Hematopoietic multipotent progenitor cell treated with erythropoietin and hydrocortisone succinate and interleukin-3 and kit ligand, for 6 days (in vitro differentiated cells): ENCODE results near the gene TBC1D22A.

Source experiments
- DNase-seq: peaks from one replicate; pipeline ENCODE4 v3.0.0-alpha.2; 2015

TBC1D22A gene

DNA sequence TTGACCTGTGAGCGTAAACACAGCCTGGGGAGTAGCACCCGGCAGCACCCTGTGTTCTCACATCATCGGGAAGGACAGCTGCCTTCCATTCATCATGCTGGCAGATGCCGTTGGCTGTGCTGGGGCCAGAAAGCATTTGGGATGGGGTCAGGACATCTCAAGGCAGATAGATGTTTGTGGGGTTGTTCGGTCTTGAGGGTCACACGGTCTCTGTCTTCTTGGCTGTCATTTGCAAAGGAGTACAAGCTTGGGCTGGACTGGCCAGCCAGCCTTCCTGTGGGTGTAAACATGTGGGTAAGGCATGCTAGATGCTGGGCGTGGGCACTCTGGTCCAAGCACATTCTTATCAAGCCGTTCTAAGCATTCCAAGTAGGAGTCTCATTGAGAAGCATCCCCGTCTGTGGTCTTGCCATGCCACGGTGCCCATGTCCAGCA lies 81.4 kb downstream of the TBC1D22A start:
- DNase-seq: no peak

- no peak for DNase-seq
These were observed 82.3 kb downstream of the TBC1D22A start for GRCh38 chr22:46844606-46845210.

DNA sequence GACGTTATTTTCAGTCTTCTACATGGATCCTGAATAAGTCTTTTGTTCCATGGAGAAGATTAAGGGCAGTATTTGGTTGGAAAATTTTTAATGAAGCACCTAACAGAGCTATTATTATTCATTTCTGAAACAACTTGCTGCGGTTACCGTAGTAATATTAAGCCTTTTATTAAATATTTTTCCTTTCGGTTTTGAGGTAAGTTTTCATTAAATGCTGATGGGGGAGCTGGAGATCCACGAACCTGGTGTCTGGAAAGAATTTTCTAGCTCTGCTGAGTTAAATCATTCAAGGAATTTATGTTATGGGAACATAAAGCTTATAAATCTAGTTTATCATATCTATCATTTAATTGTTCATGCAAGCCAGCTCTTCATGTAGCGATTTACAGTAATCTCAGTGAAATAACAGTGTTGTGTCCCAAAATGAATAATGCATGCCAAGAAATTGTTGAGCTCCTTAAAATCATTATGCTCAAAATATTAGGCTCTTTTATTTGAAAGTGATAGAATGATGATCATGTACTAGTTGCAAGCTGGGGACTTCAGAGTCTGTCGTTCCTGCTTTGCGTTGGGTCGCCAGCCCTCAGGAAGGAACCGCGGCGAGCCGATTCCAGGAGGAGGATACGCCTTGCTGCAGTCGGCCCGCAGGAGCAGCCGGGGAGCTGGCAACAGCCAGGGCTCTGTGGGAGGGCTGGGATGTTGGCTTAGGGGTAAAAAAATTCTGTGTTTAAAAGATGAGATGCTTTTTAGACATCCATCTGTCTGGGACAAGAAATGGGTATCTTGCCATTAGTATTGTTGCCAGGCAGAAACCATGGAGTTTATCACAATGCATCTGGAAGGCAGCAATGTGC lies 83.1 kb downstream of the TBC1D22A start:
- peak; percentile 6 for DNase-seq

DNA sequence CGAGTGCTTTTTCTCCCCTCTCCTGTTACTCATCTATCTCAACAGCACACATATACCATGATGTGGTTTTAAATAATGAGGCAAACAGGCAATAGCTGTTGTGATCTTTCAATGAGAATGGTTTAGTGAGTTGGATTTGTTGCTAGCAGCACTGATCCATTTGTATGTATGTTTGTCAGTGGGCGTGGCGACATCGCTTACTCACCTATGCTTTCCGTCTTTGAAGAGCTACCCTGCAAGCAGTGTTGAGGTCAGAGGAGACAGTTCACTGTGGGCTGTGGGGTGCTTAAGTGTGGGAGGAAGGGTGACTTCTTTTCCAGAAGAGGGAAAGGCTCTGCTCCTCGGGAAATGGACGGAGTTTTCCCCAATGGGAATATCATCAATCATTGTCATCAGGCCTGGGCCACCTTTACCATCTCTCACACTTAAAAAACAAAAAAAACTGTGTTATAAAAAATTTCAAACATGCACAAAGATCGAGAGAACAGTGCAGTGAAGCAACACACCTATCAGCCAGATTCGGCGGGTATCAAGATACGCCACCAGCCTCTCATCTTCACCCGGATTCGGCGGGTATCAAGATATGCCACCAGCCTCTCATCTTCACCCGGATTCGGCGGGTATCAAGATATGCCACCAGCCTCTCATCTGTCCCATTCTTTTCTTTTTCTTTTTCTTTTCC lies 83.8 kb downstream of the TBC1D22A start:
- no peak for DNase-seq

- no peak for DNase-seq
These were observed 84.4 kb downstream of the TBC1D22A start for GRCh38 chr22:46846832-46847355.

- DNase-seq: no peak
These were observed 85.7 kb downstream of the TBC1D22A start for GRCh38 chr22:46848197-46848596.

- DNase-seq: no peak
These were observed 86.7 kb downstream of the TBC1D22A start for GRCh38 chr22:46849101-46849500.

GRCh38 chr22:46849951-46850350 lies 87.5 kb downstream of the TBC1D22A start:
- DNase-seq: no peak

- no peak for DNase-seq
These were observed 88.9 kb downstream of the TBC1D22A start for GRCh38 chr22:46851311-46851710.

DNA sequence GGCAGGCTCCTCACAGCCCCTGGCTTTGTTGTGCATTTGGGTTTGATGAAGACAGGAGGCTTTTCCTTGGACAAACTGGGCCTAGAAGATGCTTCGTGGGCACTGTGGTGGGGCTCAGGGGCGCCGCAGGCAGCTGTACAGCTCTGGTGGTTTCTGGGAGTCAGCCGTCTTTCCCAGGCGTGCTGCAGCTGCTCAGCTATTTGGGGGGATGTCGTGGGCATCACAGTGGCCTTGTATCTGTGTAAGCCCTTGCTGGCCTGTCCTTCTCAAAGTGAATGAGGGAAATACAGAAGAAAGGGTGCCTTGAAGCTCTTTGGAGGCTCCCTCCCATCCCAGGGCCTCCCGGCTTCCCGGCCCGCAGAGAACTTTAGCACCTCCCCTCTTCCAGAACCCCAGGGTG lies 89.5 kb downstream of the TBC1D22A start:
- no peak for DNase-seq

DNA sequence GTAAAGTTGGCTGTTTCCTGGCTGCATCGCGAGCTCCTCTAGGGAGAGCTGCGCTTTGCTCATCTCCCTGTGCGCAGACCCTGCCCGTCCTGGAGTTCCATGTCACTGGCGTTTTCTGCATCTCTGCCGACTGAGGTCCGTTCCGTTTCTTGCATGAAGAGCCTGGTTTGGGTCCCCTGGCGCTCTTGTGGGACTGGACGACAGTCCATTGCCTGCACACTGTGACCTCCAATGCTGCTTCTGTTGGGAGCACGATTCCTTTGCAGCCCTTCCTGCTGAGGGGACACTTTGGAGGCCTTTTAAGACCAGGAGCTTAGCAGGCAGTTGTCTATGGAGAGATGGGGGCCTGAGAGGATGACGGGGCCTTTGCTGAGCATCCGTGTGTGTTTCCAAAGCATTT lies 90.3 kb downstream of the TBC1D22A start:
- no peak for DNase-seq

GRCh38 chr22:46853191-46853590 lies 90.7 kb downstream of the TBC1D22A start:
- no peak for DNase-seq

- DNase-seq: no peak
These were observed 91.8 kb downstream of the TBC1D22A start for GRCh38 chr22:46854125-46854870.

- no peak for DNase-seq
These were observed 93.2 kb downstream of the TBC1D22A start for GRCh38 chr22:46855681-46856080.

- DNase-seq: no peak
These were observed 94.2 kb downstream of the TBC1D22A start for GRCh38 chr22:46856661-46857060.

- DNase-seq: no peak
These were observed 94.9 kb downstream of the TBC1D22A start for GRCh38 chr22:46857142-46857884.

DNA sequence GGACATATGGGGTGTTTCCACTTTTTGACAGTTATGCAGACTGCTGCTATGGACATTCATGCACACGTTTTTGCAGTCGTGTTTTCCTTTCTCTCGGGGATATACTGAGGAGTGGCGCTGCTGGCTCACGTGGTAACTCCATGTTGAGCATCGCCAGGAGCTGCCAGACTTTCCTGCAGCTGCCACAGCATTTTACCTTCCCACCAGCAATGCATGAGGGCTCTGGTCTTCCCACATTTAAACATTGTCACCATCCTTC lies 95.4 kb downstream of the TBC1D22A start:
- no peak for DNase-seq

DNA sequence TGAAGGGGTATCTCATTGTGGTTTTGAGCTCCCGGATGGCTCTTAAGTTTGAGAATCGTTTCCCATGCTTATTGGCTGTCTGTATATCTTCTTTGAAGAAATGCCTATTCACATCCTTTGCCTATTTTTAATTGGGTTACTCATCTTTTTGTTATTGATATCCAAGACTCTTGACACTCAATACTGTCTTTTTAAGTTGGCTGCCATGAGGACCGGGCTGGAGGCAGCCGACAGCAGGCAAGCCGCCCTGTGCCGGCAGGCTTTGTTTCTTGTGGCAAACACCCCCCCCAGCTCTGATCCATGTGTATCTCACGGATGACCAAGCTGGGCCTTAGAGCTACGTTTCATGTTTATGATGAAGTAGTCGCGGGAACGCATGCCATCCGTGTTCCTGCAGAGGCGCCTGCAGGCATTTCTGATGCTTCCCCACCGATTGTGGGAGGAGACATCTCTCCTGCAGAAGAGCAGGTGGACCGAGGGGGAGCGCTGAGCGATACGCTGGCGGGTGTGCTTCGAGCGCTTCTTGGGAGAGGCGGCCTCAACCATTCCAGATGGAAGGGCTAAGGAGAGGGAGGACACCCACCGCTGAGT lies 95.8 kb downstream of the TBC1D22A start:
- DNase-seq: no peak

DNA sequence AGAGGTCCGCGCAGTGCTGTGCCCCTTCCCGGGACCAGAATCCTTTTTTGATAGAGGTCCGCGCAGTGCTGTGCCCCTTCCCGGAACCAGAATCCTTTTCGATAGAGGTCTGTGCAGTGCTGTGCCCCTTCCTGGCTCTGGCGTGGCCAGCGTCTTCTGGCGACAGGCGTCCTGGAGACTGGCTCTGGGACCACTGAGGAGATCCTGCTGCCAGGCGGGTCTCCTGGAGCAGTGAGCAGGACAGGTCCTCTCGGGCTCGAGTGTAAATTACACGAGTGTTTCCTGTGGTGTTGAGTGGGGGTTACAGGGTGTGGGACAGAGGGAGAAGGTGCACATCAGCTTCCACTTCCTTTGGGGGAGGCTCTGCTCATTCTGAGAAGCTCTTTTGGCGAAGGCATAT lies 98.1 kb downstream of the TBC1D22A start:
- DNase-seq: no peak

DNA sequence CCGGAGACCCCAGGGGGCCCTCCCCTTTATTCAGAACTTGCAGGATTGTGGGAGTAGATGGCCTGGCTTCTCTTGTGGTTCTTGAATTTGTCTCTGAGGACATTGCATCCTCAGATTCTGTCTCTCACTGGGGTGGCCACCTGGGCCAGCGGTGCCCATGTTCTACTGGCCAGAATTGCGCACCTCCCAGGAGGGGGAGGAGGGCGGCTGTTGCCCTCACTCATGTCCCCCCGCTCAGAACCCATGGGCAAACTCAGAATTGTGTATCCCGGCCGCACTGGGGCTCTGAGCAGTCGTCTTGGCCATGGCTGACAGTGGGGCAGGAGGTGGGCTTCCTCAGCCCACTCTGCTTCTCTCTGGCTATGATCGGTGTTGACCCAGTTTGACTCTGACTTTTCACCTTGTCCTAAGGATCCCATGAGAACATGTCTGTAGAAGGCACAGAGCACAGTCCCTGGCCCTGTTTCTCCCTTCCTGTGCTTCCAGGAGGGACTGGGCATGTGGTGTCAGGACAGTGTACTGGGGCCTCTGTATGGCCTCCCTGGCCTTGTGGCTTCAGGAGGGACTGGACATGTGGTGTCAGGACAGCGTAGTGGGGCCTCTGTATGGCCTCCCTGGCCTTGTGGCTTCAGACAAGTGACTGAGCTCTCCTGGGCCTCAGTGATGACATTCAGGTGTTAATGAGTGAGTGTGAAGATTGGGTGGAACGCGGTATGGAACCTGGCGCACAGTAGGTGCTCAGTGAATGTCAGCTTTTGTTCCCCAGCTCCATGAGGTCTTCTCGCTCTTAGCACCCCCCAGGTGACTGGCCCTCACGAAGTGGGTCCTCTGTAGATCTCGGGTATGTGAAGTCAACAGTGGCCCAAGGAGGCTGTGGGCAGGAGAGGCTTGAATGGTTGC lies 99.3 kb downstream of the TBC1D22A start:
- no peak for DNase-seq
